A549 (cell line): ENCODE results near the gene ELOVL6. TPM values are rescaled to one million over a fixed set of nuclear protein-coding genes. Genes with fewer than 3 reads are reported as not detected.

ENCODE experiments used
- ATAC-seq, 2 experiments: fragments of 200-7000 bp in 1 of 2; fragments of >200 bp in 1 of 2; cut with Nextera tagmentation in 1 of 2; cut with Tn5 transposase in 1 of 2; 3 replicates each; pipeline versions ENCODE4 v1.8.0 to v1.9.1; 2018 to 2020; ENCODE audit warnings: mild to moderate bottlenecking in 1 of 2, moderate library complexity in 1 of 2
- CTCF ChIA-PET: fragments of 300-600 bp; sonication (Branson Sonifier 250); formaldehyde crosslinking; extraction: SDS; loops from one replicate; lab custom pipeline; 2021; ENCODE audit warnings: antibody characterized with exemption, inconsistent platforms; lab: Yijun Ruan, JAX
- POLR2A ChIA-PET: fragments of 350-600 bp; formaldehyde crosslinking; extraction: SDS; loops from one replicate; lab custom pipeline; 2021; ENCODE audit warnings: antibody characterized with exemption, inconsistent platforms; lab: Yijun Ruan, JAX
- DNase-seq, 2 experiments: peaks; one replicate each; pipeline versions ENCODE4 v3.0.0 to v3.0.0-alpha.2; 2011 to 2016; ENCODE audit warnings: low read depth in 1 of 2, low spot score in 1 of 2
- FAIRE-seq: peaks from 2 replicates; lab custom pipeline; 2011; peaks lifted over from hg19 to GRCh38; lab: Jason Lieb, UNC
- H3K27ac ChIP-seq, 2 experiments: fragments of >200 bp; sonication (Bioruptor Twin); formaldehyde crosslinking; 3 replicates each; pipeline ENCODE4 v1.5.1; 2016 to 2017
- H3K4me1 ChIP-seq: fragments of >200 bp; sonication (Bioruptor Twin); formaldehyde crosslinking; 3 replicates; pipeline ENCODE4 v1.6.1; 2016
- H3K4me2 ChIP-seq: fragments of >200 bp; sonication (Bioruptor Twin); formaldehyde crosslinking; 3 replicates; pipeline ENCODE4 v1.6.1; 2016
- H3K4me3 ChIP-seq: fragments of >200 bp; sonication (Bioruptor Twin); formaldehyde crosslinking; 3 replicates; pipeline ENCODE4 v1.5.1; 2016
- H3K9me3 ChIP-seq: fragments of >200 bp; sonication (Bioruptor Twin); formaldehyde crosslinking; 3 replicates; pipeline ENCODE4 v1.6.1; 2016
- CBX8 ChIP-seq: fragments of 200-600 bp; sonication (generic); IDR thresholded peaks from 2 replicates; pipeline ENCODE4 v1.6.1; 2016
- EP300 ChIP-seq, 2 experiments: fragments of >200 bp; sonication (Bioruptor Twin); formaldehyde crosslinking; IDR thresholded peaks; 2 replicates in 1 of 2; 3 replicates in 1 of 2; pipeline ENCODE4 v1.6.1; 2016 to 2017
- FOSL2 ChIP-seq, 2 experiments: fragments of 450-650 bp in 1 of 2; fragments of >200 bp in 1 of 2; sonication (Bioruptor Twin) in 1 of 2; formaldehyde crosslinking; IDR thresholded peaks; 2 replicates each; pipeline versions ENCODE4 v1.5.0 to v1.6.1; 2016 to 2020; ENCODE audit warnings: mild to moderate bottlenecking in 1 of 2, moderate library complexity in 1 of 2
- GATA3 ChIP-seq: IDR thresholded peaks from 2 replicates; pipeline ENCODE4 v1.6.1; 2012; ENCODE audit warnings: borderline replicate concordance
- HOXA7 ChIP-seq: fragments of 250-450 bp; sonication (Bioruptor Pico); IDR thresholded peaks from 2 replicates; pipeline ENCODE4 v1.5.0; 2020; ENCODE audit warnings: mild to moderate bottlenecking, moderate library complexity
- KDM5A ChIP-seq: fragments of 200-600 bp; sonication (generic); IDR thresholded peaks from 2 replicates; pipeline ENCODE4 v1.6.1; 2016; ENCODE audit warnings: antibody characterized with exemption, mild to moderate bottlenecking
- MAFK ChIP-seq: fragments of 450-650 bp; IDR thresholded peaks from 2 replicates; pipeline ENCODE4 v1.6.1; 2014; ENCODE audit not compliant: partially characterized antibody
- MAZ ChIP-seq: fragments of 150-350 bp; IDR thresholded peaks from 2 replicates; pipeline ENCODE4 v1.6.1; 2014; ENCODE audit warnings: antibody characterized with exemption, low read depth, low read length, borderline replicate concordance
- MYC ChIP-seq: IDR thresholded peaks from 2 replicates; pipeline ENCODE4 v1.6.1; 2012; ENCODE audit warnings: mild to moderate bottlenecking, inconsistent platforms, low read length, improper control_type of control experiment, borderline replicate concordance
- NFE2L2 ChIP-seq: fragments of 150-350 bp; conservative IDR thresholded peaks from 2 replicates; pipeline ENCODE4 v1.6.1; 2014; ENCODE audit warnings: low read length
- RAD21 ChIP-seq, 2 experiments: fragments of >200 bp in 1 of 2; sonication (Bioruptor Twin) in 1 of 2; formaldehyde crosslinking in 1 of 2; IDR thresholded peaks in 1 of 2; conservative IDR thresholded peaks in 1 of 2; 2 replicates in 1 of 2; 3 replicates in 1 of 2; pipeline ENCODE4 v1.6.1; 2012 to 2018; ENCODE audit warnings: inconsistent platforms in 1 of 2
- RARB ChIP-seq: fragments of 250-450 bp; sonication (Bioruptor Pico); IDR thresholded peaks from 2 replicates; pipeline ENCODE4 v1.8.0; 2021; ENCODE audit warnings: mild to moderate bottlenecking, moderate library complexity
- SMC3 ChIP-seq: fragments of >200 bp; sonication (Bioruptor Twin); formaldehyde crosslinking; IDR thresholded peaks from 3 replicates; pipeline ENCODE4 v1.6.1; 2018; ENCODE audit warnings: inconsistent platforms
- SREBF2 ChIP-seq: fragments of 450-650 bp; IDR thresholded peaks from 2 replicates; pipeline ENCODE4 v1.6.1; 2014; ENCODE audit warnings: mild to moderate bottlenecking, moderate library complexity
- TFCP2L1 ChIP-seq: fragments of 250-450 bp; sonication (Bioruptor Pico); IDR thresholded peaks from 2 replicates; pipeline ENCODE4 v1.5.0; 2021; ENCODE audit warnings: mild to moderate bottlenecking
- USF2 ChIP-seq: fragments of 450-650 bp; IDR thresholded peaks from 2 replicates; pipeline ENCODE4 v1.6.1; 2014; ENCODE audit warnings: antibody characterized with exemption
- ZNF302 ChIP-seq: fragments of 250-450 bp; sonication (Bioruptor Pico); IDR thresholded peaks from 2 replicates; pipeline ENCODE4 v1.9.0; 2021; ENCODE audit warnings: inconsistent platforms, mild to moderate bottlenecking, moderate library complexity
- ZSCAN20 ChIP-seq: fragments of 250-450 bp; sonication (Bioruptor Pico); IDR thresholded peaks from 2 replicates; pipeline ENCODE4 v1.8.0; 2022; ENCODE audit warnings: mild to moderate bottlenecking, moderate library complexity
- WGBS: methylation state at CpG from one replicate; pipeline ENCODE4 v1.1.6; 2017; ENCODE audit errors: missing lambda C conversion rate; 5-methylcytosine and 5-hydroxymethylcytosine counted together
- polyA plus RNA-seq, 4 experiments: library from polyadenylated mRNA; depleted of rRNA in 3 of 4; stranded (reverse); fragments of >200 nt; fragmentation: RNase III in 1 of 4; extraction: RNeasy Plus Mini Kit Qiagen cat#74134 plus additional on column Dnase treatment in 1 of 4; gene quantifications; 2 replicates in 3 of 4; 3 replicates in 1 of 4; pipeline ENCODE4 v1.2.3, GENCODE V29; 2011 to 2017
- TF ChIP-seq, protein P1 (sequence below): fragments of 150-350 bp; IDR thresholded peaks from 2 replicates; pipeline ENCODE4 v1.6.1; 2014; ENCODE audit warnings: low read depth, mild to moderate bottlenecking, low read length
- TF ChIP-seq, protein P2 (sequence below): fragments of >200 bp; sonication (Bioruptor Twin); formaldehyde crosslinking; IDR thresholded peaks from 2 replicates; pipeline ENCODE4 v1.6.1; 2016

The ELOVL6 gene
- polyA plus RNA-seq, 2 of the 4 experiments (the other 2 are of a cell fraction), result 22.0 to 26.8 TPM

DNA sequence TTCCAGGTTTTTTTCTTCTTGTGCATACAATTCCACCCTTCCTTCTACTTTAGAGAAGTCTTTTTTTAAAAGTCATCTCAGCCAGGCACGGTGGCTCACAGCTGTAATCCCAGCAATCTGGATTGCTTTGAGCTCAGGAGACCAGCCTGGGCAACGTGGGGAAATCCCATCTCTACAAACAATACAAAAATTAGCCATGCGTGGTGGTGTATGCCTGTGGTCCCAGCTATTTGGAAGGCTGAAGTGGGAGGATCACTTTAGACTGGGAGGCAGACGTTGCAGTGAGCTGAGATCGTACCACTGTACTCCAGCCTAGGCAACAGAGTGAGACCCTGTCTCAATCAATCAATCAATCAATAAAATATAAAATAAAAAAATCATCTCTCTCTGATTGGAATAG, 14.8 kb downstream of the ELOVL6 start:
- DNase-seq, result no peak
- no peak overlapping the region for H3K4me3 ChIP-seq
- no peak for ATAC-seq
- no peak overlapping the region for H3K4me2 ChIP-seq
- peaks cover 7% of the 10 kb centered on the region; the same call in 1 of the 3 replicates for H3K4me1 ChIP-seq
- no peak for TF ChIP-seq MYC
- no peak for TF ChIP-seq ZSCAN20
- TF ChIP-seq EP300 (IDR thresholded peaks at IDR 0.05), result no peak
- TF ChIP-seq HOXA7, result no peak
- TF ChIP-seq SMC3, result no peak
- TF ChIP-seq MAFK, result no peak
- TF ChIP-seq RARB (CRISPR knock-in tag), result no peak
- TF ChIP-seq CBX8, result no peak
- TF ChIP-seq, all 56 proteins: peak for 0
- no peaks in the 10 kb centered on the region for H3K9me3 ChIP-seq
- FAIRE-seq, result no peak
- ChIA-PET POLR2A (no interaction called here), CTCF (no interaction called here)
- H3K27ac ChIP-seq, result no peak overlapping the region
- WGBS, result 77% methylated on average over 5 of the region's 5 CpGs

GRCh38 chr4:110183058-110183457, 15.4 kb downstream of the ELOVL6 start:
- POLR2A ChIA-PET, result no interaction called here
- DNase-seq (no peak), ATAC-seq (no peak), FAIRE-seq (no peak)
- Histone ChIP-seq H3K9me3 (no peaks in the 10 kb centered on the region), H3K4me3 (no peak overlapping the region), H3K27ac (no peak overlapping the region), H3K4me2 (no peak overlapping the region), H3K4me1 (peaks cover 7% of the 10 kb centered on the region; the same call in 1 of the 3 replicates)
- WGBS, result 92% methylated on average over 5 of the region's 5 CpGs
- TF ChIP-seq ZNF302 (CRISPR knock-in tag) (no peak), RARB (CRISPR knock-in tag) (no peak), NFE2L2 (no peak), USF2 (no peak), RAD21 (conservative IDR thresholded peaks at IDR 0.05 in 1 of 2, IDR thresholded peaks at IDR 0.05 in 1 of 2) (no peak), SREBF2 (no peak), GATA3 (no peak)
- TF ChIP-seq, protein P1, sequence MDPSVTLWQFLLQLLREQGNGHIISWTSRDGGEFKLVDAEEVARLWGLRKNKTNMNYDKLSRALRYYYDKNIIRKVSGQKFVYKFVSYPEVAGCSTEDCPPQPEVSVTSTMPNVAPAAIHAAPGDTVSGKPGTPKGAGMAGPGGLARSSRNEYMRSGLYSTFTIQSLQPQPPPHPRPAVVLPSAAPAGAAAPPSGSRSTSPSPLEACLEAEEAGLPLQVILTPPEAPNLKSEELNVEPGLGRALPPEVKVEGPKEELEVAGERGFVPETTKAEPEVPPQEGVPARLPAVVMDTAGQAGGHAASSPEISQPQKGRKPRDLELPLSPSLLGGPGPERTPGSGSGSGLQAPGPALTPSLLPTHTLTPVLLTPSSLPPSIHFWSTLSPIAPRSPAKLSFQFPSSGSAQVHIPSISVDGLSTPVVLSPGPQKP, result no peak
- CTCF ChIA-PET, result no interaction called here

- H3K4me1 ChIP-seq, result peaks cover 7% of the 10 kb centered on the region; the same call in 1 of the 3 replicates
- no peaks in the 10 kb centered on the region for H3K9me3 ChIP-seq
- WGBS, result 88% methylated on average over 3 of the region's 3 CpGs
- ATAC-seq (no peak), FAIRE-seq (no peak), DNase-seq (no peak)
- CTCF ChIA-PET, result no interaction called here
- H3K27ac ChIP-seq, result no peak overlapping the region
- TF ChIP-seq FOSL2 (IDR thresholded peaks at IDR 0.05), result no peak
- TF ChIP-seq FOSL2 (CRISPR knock-in tag; IDR thresholded peaks at IDR 0.05), result no peak
- TF ChIP-seq, protein P2, sequence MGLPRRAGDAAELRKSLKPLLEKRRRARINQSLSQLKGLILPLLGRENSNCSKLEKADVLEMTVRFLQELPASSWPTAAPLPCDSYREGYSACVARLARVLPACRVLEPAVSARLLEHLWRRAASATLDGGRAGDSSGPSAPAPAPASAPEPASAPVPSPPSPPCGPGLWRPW, result no peak
- no peak for TF ChIP-seq RARB (CRISPR knock-in tag)
- TF ChIP-seq, all 56 proteins: peak for 0
- POLR2A ChIA-PET, result no interaction called here
- Histone ChIP-seq H3K4me3 (no peak overlapping the region), H3K4me2 (no peak overlapping the region)
These were observed 16.5 kb downstream of the ELOVL6 start for GRCh38 chr4:110181890-110182289.

- Histone ChIP-seq H3K27ac (no peak overlapping the region), H3K4me2 (no peak overlapping the region), H3K4me1 (0 out of 3 replicates have a peak, but pooled peaks cover 9% of the 10 kb centered on the region)
- POLR2A ChIA-PET, result no interaction called here
- CTCF ChIA-PET, result interaction anchor here (0.7 to 1.4 kb wide), 2 partner anchors 127 to 140 kb away, joined by 3 read pairs; no protein-coding TSS in a partner anchor
- TF ChIP-seq KDM5A (no peak), TFCP2L1 (CRISPR knock-in tag) (no peak), MAZ (no peak)
- TF ChIP-seq, all 56 proteins: peak for 0
- FAIRE-seq, result no peak
- H3K4me3 ChIP-seq, result no peak overlapping the region
- ATAC-seq, result no peak
- no peaks in the 10 kb centered on the region for H3K9me3 ChIP-seq
- DNase-seq, result no peak
These were observed 22.8 kb downstream of the ELOVL6 start for GRCh38 chr4:110175634-110176033.
